SK-N-SH (cell line): ENCODE data around the gene ZMYND19. TPM values are rescaled to one million over a fixed set of nuclear protein-coding genes. Genes with fewer than 3 reads are reported as not detected.

Experiments
- CTCF ChIA-PET: fragments of 300-600, 350-600 bp; formaldehyde crosslinking; extraction: SDS; loops from one replicate; lab custom pipeline; 2021; lab: Yijun Ruan, JAX
- POLR2A ChIA-PET: fragments of 350-600 bp; sonication (Branson Sonifier 250); formaldehyde crosslinking; extraction: SDS; loops from one replicate; lab custom pipeline; 2020; ENCODE audit warnings: antibody characterized with exemption, inconsistent platforms; lab: Yijun Ruan, JAX
- DNase-seq: peaks from one replicate; pipeline ENCODE4 v3.0.0; 2012
- H2AFZ ChIP-seq: fragments of 200-600 bp; sonication (generic); 2 replicates; pipeline ENCODE4 v1.8.1; 2016; ENCODE audit warnings: antibody characterized with exemption, mild to moderate bottlenecking, low read depth
- H3F3A ChIP-seq: fragments of 200-600 bp; sonication (generic); replicated peaks from 2 replicates; pipeline ENCODE3; 2016; ENCODE audit warnings: antibody characterized with exemption, mild to moderate bottlenecking; ENCODE audit not compliant: insufficient read depth
- H3K27ac ChIP-seq, 2 experiments: fragments of 200-500 bp in 1 of 2; fragments of 200-600 bp in 1 of 2; sonication (Bioruptor generic) in 1 of 2; sonication (generic), shearing (Covaris generic) in 1 of 2; 2 replicates each; pipeline versions ENCODE4 v1.5.1 to v1.6.1; 2014 to 2016; ENCODE audit warnings: low read depth in 2 of 2, inconsistent platforms in 1 of 2, low read length in 1 of 2, mild to moderate bottlenecking in 1 of 2, mixed read lengths in 1 of 2
- H3K27me3 ChIP-seq: fragments of 200-600 bp; sonication (generic), shearing (Covaris generic); 2 replicates; pipeline ENCODE4 v1.6.1; 2016; ENCODE audit warnings: mixed run types; ENCODE audit not compliant: insufficient read depth
- H3K36me3 ChIP-seq, 2 experiments: fragments of 200-500 bp in 1 of 2; fragments of 200-600 bp in 1 of 2; sonication (Bioruptor generic) in 1 of 2; sonication (generic) in 1 of 2; replicated peaks in 1 of 2; 2 replicates each; pipeline versions ENCODE3 to v1.5.1; 2014 to 2016; ENCODE audit warnings: low read length in 1 of 2, mild to moderate bottlenecking in 1 of 2; ENCODE audit not compliant: insufficient read depth in 2 of 2, control insufficient read depth in 1 of 2
- H3K4me1 ChIP-seq, 2 experiments: fragments of 200-500 bp in 1 of 2; fragments of 200-600 bp in 1 of 2; sonication (Bioruptor generic) in 1 of 2; sonication (generic), shearing (Covaris generic) in 1 of 2; 2 replicates each; pipeline versions ENCODE4 v1.5.1 to v1.6.1; 2014 to 2016; ENCODE audit warnings: low read depth in 1 of 2, low read length in 1 of 2, mixed run types in 1 of 2; ENCODE audit not compliant: insufficient read depth in 2 of 2, control insufficient read depth in 1 of 2
- H3K4me2 ChIP-seq: fragments of 200-600 bp; sonication (generic), shearing (Covaris generic); 2 replicates; pipeline ENCODE4 v1.6.1; 2017; ENCODE audit warnings: mixed run types
- H3K4me3 ChIP-seq, 2 experiments: fragments of 200-500 bp in 1 of 2; fragments of 200-600 bp in 1 of 2; sonication (Bioruptor generic) in 1 of 2; sonication (generic), shearing (Covaris generic) in 1 of 2; 2 replicates each; pipeline versions ENCODE4 v1.5.1 to v1.8.1; 2014 to 2016; ENCODE audit warnings: low read depth in 2 of 2, inconsistent platforms in 1 of 2, low read length in 1 of 2, mild to moderate bottlenecking in 1 of 2, mixed read lengths in 1 of 2, moderate library complexity in 1 of 2
- H3K79me2 ChIP-seq: fragments of 200-600 bp; sonication (generic); 2 replicates; pipeline ENCODE4 v1.8.1; 2017; ENCODE audit warnings: mild to moderate bottlenecking; ENCODE audit not compliant: insufficient read depth
- H3K9ac ChIP-seq: fragments of 200-600 bp; sonication (generic); 2 replicates; pipeline ENCODE4 v1.6.1; 2017; ENCODE audit warnings: mixed run types
- H3K9me2 ChIP-seq: fragments of 200-600 bp; sonication (generic); 2 replicates; pipeline ENCODE4 v1.6.1; 2017; ENCODE audit warnings: mixed run types
- H3K9me3 ChIP-seq: fragments of 200-600 bp; sonication (generic); 2 replicates; pipeline ENCODE4 v1.6.1; 2017; ENCODE audit warnings: mixed run types, mild to moderate bottlenecking, moderate library complexity
- H4K20me1 ChIP-seq: fragments of 200-600 bp; sonication (generic); 2 replicates; pipeline ENCODE4 v1.6.1; 2017; ENCODE audit warnings: mild to moderate bottlenecking, mixed run types; ENCODE audit not compliant: insufficient read depth
- ELF1 ChIP-seq: IDR thresholded peaks from 2 replicates; pipeline ENCODE4 v1.4.0; 2012
- EP300 ChIP-seq, 2 experiments: IDR thresholded peaks; 2 replicates each; pipeline versions ENCODE4 v1.4.0 to v1.6.1; 2012; ENCODE audit warnings: borderline replicate concordance in 1 of 2, low read depth in 1 of 2, low read length in 1 of 2
- EZH2phosphoT487 ChIP-seq: fragments of 200-600 bp; sonication (generic); IDR thresholded peaks from 2 replicates; pipeline ENCODE4 v1.6.1; 2017; ENCODE audit warnings: low read depth, mixed run types, mild to moderate bottlenecking, antibody characterized with exemption, moderate library complexity, borderline replicate concordance
- GATA2 ChIP-seq: sonication (generic); formaldehyde crosslinking; IDR thresholded peaks from 2 replicates; pipeline ENCODE4 v1.5.0; 2020; ENCODE audit warnings: mild to moderate bottlenecking, missing genetic modification reagents
- JUND ChIP-seq: IDR thresholded peaks from 2 replicates; pipeline ENCODE4 v1.4.0; 2012
- MXI1 ChIP-seq: IDR thresholded peaks from 2 replicates; pipeline ENCODE4 v1.6.1; 2012; ENCODE audit warnings: mild to moderate bottlenecking, low read depth, low read length, improper control_type of control experiment
- NFIC ChIP-seq: IDR thresholded peaks from 2 replicates; pipeline ENCODE4 v1.4.0; 2012; ENCODE audit warnings: borderline replicate concordance
- NRF1 ChIP-seq: IDR thresholded peaks from 2 replicates; pipeline ENCODE4 v1.6.1; 2012; ENCODE audit warnings: low read depth, mild to moderate bottlenecking, low read length
- PBX3 ChIP-seq: IDR thresholded peaks from 2 replicates; pipeline ENCODE4; 2012
- POLR2AphosphoS5 ChIP-seq: IDR thresholded peaks from 2 replicates; pipeline ENCODE4 v1.6.1; 2012; ENCODE audit warnings: low read depth, low read length
- RCOR1 ChIP-seq: fragments of 150-350 bp; IDR thresholded peaks from 2 replicates; pipeline ENCODE4 v1.6.1; 2017; ENCODE audit warnings: antibody characterized with exemption, low read length
- RFX5 ChIP-seq: IDR thresholded peaks from 2 replicates; pipeline ENCODE4 v1.6.1; 2012; ENCODE audit warnings: mild to moderate bottlenecking, improper control_type of control experiment, low read length
- RXRA ChIP-seq: IDR thresholded peaks from 2 replicates; pipeline ENCODE4 v1.4.0; 2012; ENCODE audit warnings: low read depth, mild to moderate bottlenecking, borderline replicate concordance
- SMC3 ChIP-seq: IDR thresholded peaks from 2 replicates; pipeline ENCODE4 v1.6.1; 2012; ENCODE audit warnings: low read depth, low read length, improper control_type of control experiment
- TCF12 ChIP-seq: IDR thresholded peaks from 2 replicates; pipeline ENCODE4 v1.4.0; 2012
- USF1 ChIP-seq: IDR thresholded peaks from 2 replicates; pipeline ENCODE4 v1.4.0; 2012; ENCODE audit warnings: low read depth, borderline replicate concordance
- USF2 ChIP-seq: fragments of 150-350 bp; IDR thresholded peaks from 2 replicates; pipeline ENCODE4 v1.6.1; 2017; ENCODE audit warnings: antibody characterized with exemption, low read length, low read depth, borderline replicate concordance
- YY1 ChIP-seq: IDR thresholded peaks from 2 replicates; pipeline ENCODE4 v1.4.0; 2012; ENCODE audit warnings: low read depth, mild to moderate bottlenecking
- ZBTB33 ChIP-seq: IDR thresholded peaks from 2 replicates; pipeline ENCODE4 v1.4.0; 2012; ENCODE audit warnings: low read depth, borderline replicate concordance
- WGBS: methylation state at CpG from one replicate; pipeline ENCODE4 v1.1.6; 2017; ENCODE audit warnings: low lambda C conversion rate; 5-methylcytosine and 5-hydroxymethylcytosine counted together
- polyA plus RNA-seq, 3 experiments: library from polyadenylated mRNA; depleted of rRNA; stranded (reverse); fragments of >200 nt; gene quantifications; 2 replicates each; pipeline ENCODE4 v1.2.3, GENCODE V29; 2012

ZMYND19 gene
- polyA plus RNA-seq, 1 of the 3 experiments (the other 2 are of a cell fraction), result 43.1 TPM

- H3K9me3 ChIP-seq, result no peaks in the 10 kb centered on the region
- no peak overlapping the region for H3K27ac ChIP-seq
- DNase-seq, result no peak
- H4K20me1 ChIP-seq, result peaks cover 88% of the 10 kb centered on the region
- H3K79me2 ChIP-seq, result peaks cover 100% of the 10 kb centered on the region
- H3K9me2 ChIP-seq, result no peaks in the 10 kb centered on the region
- TF ChIP-seq MXI1 (no peak), RXRA (no peak), ZBTB33 (no peak), RFX5 (no peak), GATA2 (CRISPR knock-in tag) (no peak), JUND (no peak), NFIC (no peak), RCOR1 (no peak), TCF12 (no peak), SMC3 (no peak), EZH2phosphoT487 (no peak), ELF1 (no peak), PBX3 (no peak), EP300 (IDR thresholded peaks at IDR 0.05; ENCODE audit: borderline replicate concordance in 1 of 2, low read depth in 1 of 2, low read length in 1 of 2) (no peak), POLR2AphosphoS5 (no peak), USF2 (no peak), NRF1 (no peak), YY1 (no peak), USF1 (no peak)
- TF ChIP-seq, all 33 proteins: peak for 0
- H3K27me3 ChIP-seq, result no peaks in the 10 kb centered on the region
- peaks cover 3% of the 10 kb centered on the region for H3F3A ChIP-seq
- POLR2A ChIA-PET, result no interaction called here
- H3K4me3 ChIP-seq, result no peak overlapping the region
- H2AFZ ChIP-seq, result no peak overlapping the region
- no peak overlapping the region for H3K4me2 ChIP-seq
- no peak overlapping the region for H3K9ac ChIP-seq
- WGBS, result 97% methylated on average over 20 of the region's 23 CpGs
- CTCF ChIA-PET, result interaction anchor here (0.6 kb wide), 1 partner anchor 41 kb away, joined by 3 read pairs; no protein-coding TSS in a partner anchor
- peaks cover 0 to 7% of the 10 kb centered on the region in 2 experiments; a peak in 2 of 4 replicates for H3K4me1 ChIP-seq
- H3K36me3 ChIP-seq, result no peaks in the 10 kb centered on the region
These were observed 42.2 kb upstream of the ZMYND19 start for GRCh38 chr9:137632230-137633161.
